NCI-H2227 (cell line): ENCODE results near the gene KRTAP5-1.
"Not testable (repeated sequence)": the region's sequence is repeated elsewhere in the genome, so short reads cannot be mapped to it uniquely, and the experiment has no call there.

Source experiments
- DNase-seq: peaks from one replicate; lab custom pipeline; 2025; ENCODE audit not compliant: unreplicated experiment; lab: John Stamatoyannopoulos, UW

The KRTAP5-1 gene

GRCh38 chr11:1584661-1585370 is at the start of gene KRTAP5-1:
TSS of gene KRTAP5-1 (minus strand) at chr11:1585283. CDS start at chr11:1585249, 34 bp downstream.
- DNase-seq = not testable (repeated sequence)

- DNase-seq = no peak
Measured at GRCh38 chr11:1633864-1634263, 48.8 kb upstream of the KRTAP5-1 start.

- DNase-seq = no peak
Measured at GRCh38 chr11:1632053-1632714, 47.1 kb upstream of the KRTAP5-1 start.

GRCh38 chr11:1631066-1631568 is 46.0 kb upstream of the KRTAP5-1 start:
- DNase-seq = no peak

GRCh38 chr11:1630271-1630670 is 45.2 kb upstream of the KRTAP5-1 start:
- no peak for DNase-seq

GRCh38 chr11:1629326-1630185 is 44.5 kb upstream of the KRTAP5-1 start, which contains the start of gene KRTAP5-5:
TSS of gene KRTAP5-5 (plus strand) at chr11:1629775. CDS start at chr11:1629841, 66 bp downstream.
- DNase-seq = no peak

- DNase-seq = no peak
Measured at GRCh38 chr11:1628506-1629325, 43.6 kb upstream of the KRTAP5-1 start.

GRCh38 chr11:1625541-1625940 is 40.5 kb upstream of the KRTAP5-1 start:
- DNase-seq = no peak

GRCh38 chr11:1624621-1625020 is 39.5 kb upstream of the KRTAP5-1 start:
- DNase-seq = no peak

- no peak for DNase-seq
Measured at GRCh38 chr11:1623716-1624115, 38.6 kb upstream of the KRTAP5-1 start.

- DNase-seq = no peak
Measured at GRCh38 chr11:1622086-1622485, 37.0 kb upstream of the KRTAP5-1 start, which contains the start of gene KRTAP5-4. TSS of gene KRTAP5-4 (minus strand) at chr11:1622138. CDS start at chr11:1622093, 45 bp downstream.

GRCh38 chr11:1619449-1619848 is 34.4 kb upstream of the KRTAP5-1 start:
- no peak for DNase-seq

GRCh38 chr11:1618231-1618630 is 33.1 kb upstream of the KRTAP5-1 start:
- DNase-seq = no peak

- no peak for DNase-seq
Measured at GRCh38 chr11:1608363-1608762, 23.3 kb upstream of the KRTAP5-1 start, which contains the start of gene KRTAP5-3. TSS of gene KRTAP5-3 (minus strand) at chr11:1608463. CDS start at chr11:1608385, 78 bp downstream.

GRCh38 chr11:1607901-1608300 is 22.8 kb upstream of the KRTAP5-1 start:
- not testable (repeated sequence) for DNase-seq

GRCh38 chr11:1607156-1607845 is 22.2 kb upstream of the KRTAP5-1 start:
- DNase-seq = not testable (repeated sequence)

GRCh38 chr11:1605923-1606322 is 20.8 kb upstream of the KRTAP5-1 start:
- not testable (repeated sequence) for DNase-seq

- DNase-seq = no peak
Measured at GRCh38 chr11:1604711-1605110, 19.6 kb upstream of the KRTAP5-1 start.

- no peak for DNase-seq
Measured at GRCh38 chr11:1604181-1604580, 19.1 kb upstream of the KRTAP5-1 start.

GRCh38 chr11:1603629-1604028 is 18.5 kb upstream of the KRTAP5-1 start:
- no peak for DNase-seq
